GM23338 (cell line): ENCODE results near the gene PHRF1.
A peak's percentile ranks its signal among the peaks of the same experiment; 100 is the strongest.

ENCODE experiments used
- CTCF ChIP-seq, 2 experiments: fragments of 200-600 bp in 1 of 2; sonication (generic) in 1 of 2; conservative IDR thresholded peaks; 2 replicates each; pipeline versions ENCODE4 v1.5.1 to v1.6.1; 2016 to 2017; ENCODE audit warnings: antibody characterized with exemption in 2 of 2, low read depth in 2 of 2, mild to moderate bottlenecking in 2 of 2, moderate library complexity in 1 of 2
- ETS1 ChIP-seq: IDR thresholded peaks from 2 replicates; pipeline ENCODE4 v1.6.1; 2016; ENCODE audit warnings: antibody characterized with exemption
- EZH2 ChIP-seq: fragments of 200-600 bp; sonication (generic); IDR thresholded peaks from one replicate; pipeline ENCODE4 v1.8.0; 2017; ENCODE audit warnings: antibody characterized with exemption, mild to moderate bottlenecking, low read depth; ENCODE audit not compliant: unreplicated experiment
- EZH2phosphoT487 ChIP-seq: fragments of 200-600 bp; sonication (generic); IDR thresholded peaks from one replicate; pipeline ENCODE4 v1.8.1; 2018; ENCODE audit warnings: antibody characterized with exemption; ENCODE audit not compliant: unreplicated experiment
- POLR2AphosphoS5 ChIP-seq: IDR thresholded peaks from 2 replicates; pipeline ENCODE4 v1.6.1; 2016; ENCODE audit warnings: antibody characterized with exemption, low read depth
- REST ChIP-seq: IDR thresholded peaks from one replicate; pipeline ENCODE4 v1.6.1; 2018; ENCODE audit warnings: antibody characterized with exemption; ENCODE audit not compliant: unreplicated experiment
- STAT1 ChIP-seq: IDR thresholded peaks from one replicate; pipeline ENCODE4 v1.6.1; 2016; ENCODE audit warnings: antibody characterized with exemption; ENCODE audit not compliant: unreplicated experiment
- ZNF331 ChIP-seq: fragments of 250-450 bp; sonication (Bioruptor Pico); IDR thresholded peaks from 2 replicates; pipeline ENCODE4 v1.5.0; 2020; ENCODE audit warnings: low read depth, mild to moderate bottlenecking, moderate library complexity

GRCh38 chr11:635945-636510 is 59.8 kb downstream of the PHRF1 start:
- no peak for TF ChIP-seq CTCF (conservative IDR thresholded peaks at IDR 0.05; ENCODE audit: low read depth in 2 of 2)
- TF ChIP-seq POLR2AphosphoS5: no peak
- no peak for TF ChIP-seq STAT1
- no peak for TF ChIP-seq EZH2phosphoT487
- TF ChIP-seq REST: no peak
- TF ChIP-seq EZH2: peak; percentile 61
- no peak for TF ChIP-seq ZNF331 (CRISPR knock-in tag)
- no peak for TF ChIP-seq ETS1
